H1 (cell line): ENCODE results near the gene CTNND2. TPM values are rescaled to one million over a fixed set of nuclear protein-coding genes. Genes with fewer than 3 reads are reported as not detected.

Experiments
- BRCA1 ChIP-seq: IDR thresholded peaks from 2 replicates; pipeline ENCODE4 v1.6.1; 2012; ENCODE audit warnings: low read depth, low read length, improper control_type of control experiment
- CHD1 ChIP-seq: IDR thresholded peaks from 2 replicates; pipeline ENCODE4 v1.6.1; 2012; ENCODE audit warnings: low read depth, low read length, improper control_type of control experiment
- GTF2F1 ChIP-seq: IDR thresholded peaks from 2 replicates; pipeline ENCODE4 v1.6.1; 2012; ENCODE audit warnings: low read depth, low read length, improper control_type of control experiment, borderline replicate concordance
- JUND ChIP-seq: IDR thresholded peaks from 2 replicates; pipeline ENCODE4 v1.6.1; 2011; ENCODE audit warnings: mild to moderate bottlenecking, improper control_type of control experiment, low read length
- TAF1 ChIP-seq: IDR thresholded peaks from 2 replicates; pipeline ENCODE4 v1.6.1; 2011; ENCODE audit warnings: mild to moderate bottlenecking, low read depth, low read length
- polyA plus RNA-seq, 7 experiments: library from polyadenylated mRNA; depleted of rRNA in 3 of 7; stranded (reverse) in 5 of 7; unstranded in 2 of 7; fragments of >200 nt in 5 of 7; fragments of 200-250 nt in 2 of 7; gene quantifications; 1 replicate in 5 of 7; 2 replicates in 1 of 7; 4 replicates in 1 of 7; pipeline versions ENCODE4 v1.2.1 to v1.2.3, GENCODE V29; 2011 to 2013; ENCODE audit warnings: missing spikeins in 2 of 7, mixed read lengths in 2 of 7
- total RNA-seq: library from RNA; stranded (reverse); fragmentation: NEBNext Ultra II Directional; extraction: Animal tissue kit (Norgen Biotek cat#: 25700); gene quantifications from 2 replicates; pipeline ENCODE4 v1.2.1, GENCODE V29; 2021

Gene CTNND2
- total and polyA plus RNA-seq, 2 of the 8 experiments (the other 6 are each of a cell fraction or from before 2014, with no cell fraction given): 7.4 to 14.2 TPM

GRCh38 chr5:11504065-11504885, 400.0 kb downstream of the CTNND2 start (continued):
- TF ChIP-seq CHD1: no peak
- TF ChIP-seq TAF1: no peak
- no peak for TF ChIP-seq JUND
- no peak for TF ChIP-seq GTF2F1
- no peak for TF ChIP-seq BRCA1
